Right hindlimb (tissue), 1 donor: ENCODE results near the gene CSTB.
"Not testable (repeated sequence)": the region's sequence is repeated elsewhere in the genome, so short reads cannot be mapped to it uniquely, and the experiment has no call there.

Source experiments
- DNase-seq: peaks from one replicate; pipeline ENCODE4 v3.0.0-alpha.2; 2018

The CSTB gene

GRCh38 chr21:43775795-43776430 is at the start of gene CSTB:
TSS of gene CSTB (minus strand) at chr21:43776308. CDS start at chr21:43776269, 39 bp downstream.
- DNase-seq: peak; percentile 83

GRCh38 chr21:43825242-43825935 is 49.3 kb upstream of the CSTB start:
- no peak for DNase-seq

GRCh38 chr21:43824333-43825241 is 48.5 kb upstream of the CSTB start:
- no peak for DNase-seq

GRCh38 chr21:43822741-43823140 is 46.6 kb upstream of the CSTB start:
- DNase-seq: not testable (repeated sequence)

GRCh38 chr21:43822166-43822565 is 46.1 kb upstream of the CSTB start:
- DNase-seq: not testable (repeated sequence)

- DNase-seq: no peak
These were observed 44.4 kb upstream of the CSTB start for GRCh38 chr21:43820466-43820865.

- DNase-seq: no peak
These were observed 43.6 kb upstream of the CSTB start for GRCh38 chr21:43819511-43820405.

GRCh38 chr21:43818685-43819084 is 42.6 kb upstream of the CSTB start:
- no peak for DNase-seq

GRCh38 chr21:43817157-43818086 is 41.3 kb upstream of the CSTB start:
- peak; percentile 18 for DNase-seq

- DNase-seq: no peak
These were observed 40.5 kb upstream of the CSTB start for GRCh38 chr21:43816611-43817071.

- no peak for DNase-seq
These were observed 39.9 kb upstream of the CSTB start for GRCh38 chr21:43815991-43816390.

- DNase-seq: no peak
These were observed 39.1 kb upstream of the CSTB start for GRCh38 chr21:43815107-43815613.

- no peak for DNase-seq
These were observed 38.4 kb upstream of the CSTB start for GRCh38 chr21:43814215-43815106.

- no peak for DNase-seq
These were observed 37.5 kb upstream of the CSTB start for GRCh38 chr21:43813656-43813980.

- DNase-seq: no peak
These were observed 37.0 kb upstream of the CSTB start for GRCh38 chr21:43812957-43813655.

- DNase-seq: no peak
These were observed 36.2 kb upstream of the CSTB start for GRCh38 chr21:43812139-43812821.

GRCh38 chr21:43811262-43812105 is 35.4 kb upstream of the CSTB start:
- no peak for DNase-seq
